GM19193 (cell line): Measurements from ENCODE around the gene DCAF11.

Experiments
- POLR2A ChIP-seq: IDR thresholded peaks from 4 replicates; pipeline ENCODE4 v1.6.1; 2011; ENCODE audit not compliant: insufficient read depth, insufficient read length; ENCODE audit errors: extremely low read depth

Gene DCAF11

DNA sequence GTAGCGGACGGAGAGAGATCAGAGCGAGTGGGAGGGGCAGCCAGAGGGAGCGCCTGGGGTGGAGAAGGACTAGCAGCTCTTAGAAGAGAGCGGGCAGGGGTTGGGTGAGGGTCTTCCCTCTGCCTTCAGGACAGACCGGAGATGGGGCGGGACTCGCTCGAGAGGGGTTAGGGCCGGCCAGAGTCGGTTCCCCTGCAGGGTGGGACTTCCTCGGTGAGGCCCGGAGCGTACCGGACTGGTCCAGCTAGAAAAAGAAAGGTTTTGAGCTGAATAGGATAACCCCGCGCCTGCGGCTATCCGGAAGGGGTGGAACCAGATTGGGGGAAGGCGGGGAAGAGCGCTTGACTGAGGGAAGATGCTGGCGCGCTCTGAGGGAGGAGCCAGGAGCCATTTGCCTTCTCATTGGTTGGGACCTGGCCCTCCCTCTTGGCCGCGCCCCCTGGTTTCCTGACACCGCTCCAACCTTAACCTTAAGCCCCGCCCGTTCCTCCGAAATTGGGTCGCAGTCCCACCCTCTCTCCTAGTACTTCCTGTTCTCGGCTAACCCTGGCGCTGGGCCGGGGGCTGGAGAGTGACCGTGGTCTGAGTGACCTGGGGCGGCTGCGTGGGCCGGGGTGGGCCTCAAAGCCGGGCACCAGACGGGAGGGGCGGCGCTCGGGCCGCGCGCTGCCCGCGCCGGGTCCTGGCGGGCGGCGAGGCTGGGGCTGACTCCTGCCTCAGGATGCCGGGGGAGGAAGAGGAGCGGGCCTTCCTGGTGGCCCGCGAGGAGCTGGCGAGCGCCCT, 32.6 kb downstream of the DCAF11 start, which contains the start of gene RNF31:
Gene RNF31 (plus strand): TSS at position 521 of the 783 bp plus-strand sequence. CDS start 201 bp downstream, at position 722.
- TF ChIP-seq POLR2A, result peak; percentile 70

DNA sequence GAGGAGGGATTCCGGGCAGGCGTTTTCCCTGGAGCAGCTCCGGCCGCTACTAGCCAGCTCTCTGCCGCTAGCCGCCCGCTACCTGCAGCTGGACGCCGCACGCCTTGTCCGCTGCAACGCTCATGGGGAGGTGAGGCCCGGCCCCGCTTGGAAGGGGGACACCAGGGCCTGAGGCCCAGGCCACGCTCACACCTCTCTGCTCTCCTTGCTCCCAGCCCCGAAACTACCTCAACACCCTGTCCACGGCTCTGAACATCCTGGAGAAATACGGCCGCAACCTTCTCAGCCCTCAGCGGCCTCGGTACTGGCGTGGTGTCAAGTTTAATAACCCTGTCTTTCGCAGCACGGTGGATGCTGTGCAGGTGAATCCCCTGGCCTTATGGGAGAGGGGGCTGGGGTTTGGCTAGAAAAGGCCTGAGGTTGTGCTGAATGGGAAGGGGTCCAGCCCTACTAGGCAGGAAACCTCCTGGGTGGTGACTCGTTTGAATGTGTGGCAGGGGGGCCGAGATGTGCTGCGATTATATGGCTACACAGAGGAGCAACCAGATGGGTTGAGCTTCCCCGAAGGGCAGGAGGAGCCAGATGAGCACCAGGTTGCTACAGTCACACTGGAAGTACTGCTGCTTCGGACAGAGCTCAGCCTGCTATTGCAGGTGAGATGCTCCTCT, 33.3 kb downstream of the DCAF11 start:
- no peak for TF ChIP-seq POLR2A

DNA sequence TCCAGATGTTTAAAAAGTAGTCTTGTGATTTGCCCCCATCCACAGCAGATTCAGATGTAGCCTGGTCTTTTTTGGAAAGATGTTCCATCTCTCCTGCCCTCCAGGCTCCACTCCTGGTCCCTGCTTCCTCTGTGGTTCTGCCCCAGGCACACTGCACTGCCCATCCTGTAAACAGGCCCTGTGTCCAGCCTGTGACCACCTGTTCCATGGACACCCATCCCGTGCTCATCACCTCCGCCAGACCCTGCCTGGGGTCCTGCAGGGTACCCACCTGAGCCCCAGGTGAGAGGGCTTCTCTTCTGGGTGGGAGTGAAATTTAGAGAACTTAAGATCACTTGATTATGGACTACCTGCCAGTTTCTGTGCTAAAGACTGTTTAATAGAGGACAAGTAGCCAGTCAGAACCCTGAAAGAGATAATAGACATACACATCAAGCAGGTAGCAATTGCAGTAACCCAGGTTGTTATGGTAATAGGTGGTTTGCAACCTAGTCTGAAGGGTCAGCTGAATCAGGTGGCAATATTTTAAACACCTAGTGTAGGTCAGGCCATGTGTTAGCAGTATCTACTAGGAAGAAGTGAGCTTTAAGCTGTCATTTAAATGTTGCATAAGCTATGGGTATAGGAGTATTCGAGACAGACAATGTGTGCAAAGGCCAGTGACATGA, 34.9 kb downstream of the DCAF11 start:
- no peak for TF ChIP-seq POLR2A

DNA sequence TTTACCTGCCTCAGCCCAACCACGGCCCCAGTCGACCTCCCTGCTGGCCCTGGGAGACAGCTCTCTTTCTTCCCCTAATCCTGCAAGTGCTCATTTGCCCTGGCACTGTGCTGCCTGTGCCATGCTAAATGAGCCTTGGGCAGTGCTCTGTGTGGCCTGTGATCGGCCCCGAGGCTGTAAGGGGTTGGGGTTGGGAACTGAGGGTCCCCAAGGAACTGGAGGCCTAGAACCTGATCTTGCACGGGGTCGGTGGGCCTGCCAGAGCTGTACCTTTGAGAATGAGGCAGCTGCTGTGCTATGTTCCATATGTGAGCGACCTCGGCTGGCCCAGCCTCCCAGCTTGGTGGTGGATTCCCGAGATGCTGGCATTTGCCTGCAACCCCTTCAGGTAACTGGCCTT, 35.5 kb downstream of the DCAF11 start:
- no peak for TF ChIP-seq POLR2A

DNA sequence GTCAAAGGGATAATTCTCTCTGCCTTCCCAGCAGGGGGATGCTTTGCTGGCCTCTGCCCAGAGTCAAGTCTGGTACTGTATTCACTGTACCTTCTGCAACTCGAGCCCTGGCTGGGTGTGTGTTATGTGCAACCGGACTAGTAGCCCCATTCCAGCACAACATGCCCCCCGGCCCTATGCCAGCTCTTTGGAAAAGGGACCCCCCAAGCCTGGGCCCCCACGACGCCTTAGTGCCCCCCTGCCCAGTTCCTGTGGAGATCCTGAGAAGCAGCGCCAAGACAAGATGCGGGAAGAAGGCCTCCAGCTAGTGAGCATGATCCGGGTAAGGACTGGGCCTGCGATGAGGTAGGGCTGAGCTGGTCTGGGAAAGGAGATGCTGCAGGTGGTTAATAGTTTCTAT, 36.0 kb downstream of the DCAF11 start:
- TF ChIP-seq POLR2A, result no peak

DNA sequence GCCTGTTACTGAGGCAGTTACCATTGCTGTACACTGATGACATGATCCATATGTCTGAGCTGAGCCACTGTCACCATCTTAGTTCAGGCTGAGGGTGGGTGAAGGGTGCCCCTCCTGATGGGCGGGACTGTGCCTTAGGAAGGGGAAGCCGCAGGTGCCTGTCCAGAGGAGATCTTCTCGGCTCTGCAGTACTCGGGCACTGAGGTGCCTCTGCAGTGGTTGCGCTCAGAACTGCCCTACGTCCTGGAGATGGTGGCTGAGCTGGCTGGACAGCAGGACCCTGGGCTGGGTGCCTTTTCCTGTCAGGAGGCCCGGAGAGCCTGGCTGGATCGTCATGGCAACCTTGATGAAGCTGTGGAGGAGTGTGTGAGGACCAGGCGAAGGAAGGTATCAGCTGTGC, 36.4 kb downstream of the DCAF11 start:
- TF ChIP-seq POLR2A, result no peak

DNA sequence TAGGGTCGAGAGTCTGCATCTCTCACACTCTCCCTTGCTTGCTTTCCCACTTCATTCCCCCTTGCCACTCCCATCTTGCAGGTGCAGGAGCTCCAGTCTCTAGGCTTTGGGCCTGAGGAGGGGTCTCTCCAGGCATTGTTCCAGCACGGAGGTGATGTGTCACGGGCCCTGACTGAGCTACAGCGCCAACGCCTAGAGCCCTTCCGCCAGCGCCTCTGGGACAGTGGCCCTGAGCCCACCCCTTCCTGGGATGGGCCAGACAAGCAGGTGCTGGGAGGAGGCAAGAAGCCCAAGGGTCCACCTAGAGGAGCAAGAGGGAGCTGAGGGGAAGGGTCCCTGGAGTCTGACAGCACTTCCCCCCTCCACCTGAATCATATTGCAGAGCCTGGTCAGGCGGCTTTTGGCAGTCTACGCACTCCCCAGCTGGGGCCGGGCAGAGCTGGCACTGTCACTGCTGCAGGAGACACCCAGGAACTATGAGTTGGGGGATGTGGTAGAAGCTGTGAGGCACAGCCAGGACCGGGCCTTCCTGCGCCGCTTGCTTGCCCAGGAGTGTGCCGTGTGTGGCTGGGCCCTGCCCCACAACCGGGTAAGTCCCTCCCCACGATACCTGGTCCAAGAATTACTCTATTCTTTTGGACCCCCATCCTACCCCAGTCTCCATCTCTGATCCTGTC, 37.0 kb downstream of the DCAF11 start:
- no peak for TF ChIP-seq POLR2A

DNA sequence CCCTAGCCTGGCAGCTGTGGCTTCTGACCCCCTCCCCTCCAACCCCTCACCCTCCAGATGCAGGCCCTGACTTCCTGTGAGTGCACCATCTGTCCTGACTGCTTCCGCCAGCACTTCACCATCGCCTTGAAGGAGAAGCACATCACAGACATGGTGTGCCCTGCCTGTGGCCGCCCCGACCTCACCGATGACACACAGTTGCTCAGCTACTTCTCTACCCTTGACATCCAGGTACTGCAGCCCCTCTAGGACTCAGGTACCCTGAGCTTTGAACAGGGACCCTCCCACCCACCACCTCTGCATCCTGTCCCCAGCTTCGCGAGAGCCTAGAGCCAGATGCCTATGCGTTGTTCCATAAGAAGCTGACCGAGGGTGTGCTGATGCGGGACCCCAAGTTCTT, 40.5 kb downstream of the DCAF11 start:
- no peak for TF ChIP-seq POLR2A

DNA sequence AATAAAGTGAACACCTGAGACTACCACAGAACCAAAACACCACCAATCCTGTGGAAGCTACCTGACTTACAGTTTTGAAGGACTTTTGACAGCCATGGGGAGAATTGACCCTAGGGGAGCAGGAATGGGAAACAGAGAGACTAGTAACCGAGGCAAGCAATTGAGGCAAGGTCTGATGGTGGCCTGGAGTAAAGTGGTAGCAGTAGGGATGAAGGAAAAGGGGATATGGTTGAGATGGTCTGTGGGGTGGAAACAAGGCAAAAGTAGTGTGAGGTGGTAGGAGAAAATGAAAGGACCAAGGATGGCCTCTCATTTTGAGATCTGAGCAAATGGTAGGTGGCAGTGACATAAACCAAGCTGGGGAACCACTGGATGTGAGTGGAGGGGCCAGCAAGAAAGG, 42.3 kb downstream of the DCAF11 start:
- no peak for TF ChIP-seq POLR2A

DNA sequence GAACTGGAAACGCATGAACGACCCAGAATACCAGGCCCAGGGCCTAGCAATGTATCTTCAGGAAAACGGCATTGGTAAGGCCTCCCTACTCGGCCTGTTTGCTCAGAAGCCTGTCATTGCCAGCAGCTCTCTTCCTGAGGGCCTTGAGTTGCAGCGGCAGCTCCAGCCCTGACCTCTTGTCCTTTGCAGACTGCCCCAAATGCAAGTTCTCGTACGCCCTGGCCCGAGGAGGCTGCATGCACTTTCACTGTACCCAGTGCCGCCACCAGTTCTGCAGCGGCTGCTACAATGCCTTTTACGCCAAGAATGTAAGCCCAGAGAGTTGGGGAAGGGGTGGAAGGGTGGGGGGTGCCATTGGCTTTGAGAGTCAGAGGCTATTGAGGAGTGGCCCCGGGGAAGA, 42.8 kb downstream of the DCAF11 start:
- TF ChIP-seq POLR2A, result no peak

DNA sequence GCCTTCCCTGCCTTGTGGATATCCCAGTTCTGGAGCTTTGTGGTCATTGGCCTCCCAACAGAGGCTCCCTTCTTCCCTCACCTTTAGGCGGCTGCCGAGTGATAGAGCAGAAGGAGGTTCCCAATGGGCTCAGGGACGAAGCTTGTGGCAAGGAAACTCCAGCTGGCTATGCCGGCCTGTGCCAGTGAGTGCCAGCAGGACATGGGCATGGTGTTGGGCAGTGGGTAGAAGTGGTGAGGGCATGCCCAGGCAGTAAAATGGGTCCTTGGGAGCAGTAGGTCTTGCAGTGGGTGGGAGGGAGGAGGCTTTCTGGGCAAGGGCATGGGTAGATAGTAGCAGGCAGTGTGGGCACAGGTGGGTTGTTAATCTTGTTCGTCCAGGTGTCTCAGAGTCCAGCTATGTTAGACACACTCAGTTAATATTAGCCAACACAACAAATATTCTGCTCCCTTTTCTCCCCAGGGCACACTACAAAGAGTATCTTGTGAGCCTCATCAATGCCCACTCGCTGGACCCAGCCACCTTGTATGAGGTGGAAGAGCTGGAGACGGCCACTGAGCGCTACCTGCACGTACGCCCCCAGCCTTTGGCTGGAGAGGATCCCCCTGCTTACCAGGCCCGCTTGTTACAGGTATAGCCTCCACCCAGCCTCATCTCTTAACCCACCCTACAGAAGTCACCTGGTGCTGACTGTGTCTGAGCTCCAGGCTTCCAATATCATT, 45.4 kb downstream of the DCAF11 start:
- no peak for TF ChIP-seq POLR2A

DNA sequence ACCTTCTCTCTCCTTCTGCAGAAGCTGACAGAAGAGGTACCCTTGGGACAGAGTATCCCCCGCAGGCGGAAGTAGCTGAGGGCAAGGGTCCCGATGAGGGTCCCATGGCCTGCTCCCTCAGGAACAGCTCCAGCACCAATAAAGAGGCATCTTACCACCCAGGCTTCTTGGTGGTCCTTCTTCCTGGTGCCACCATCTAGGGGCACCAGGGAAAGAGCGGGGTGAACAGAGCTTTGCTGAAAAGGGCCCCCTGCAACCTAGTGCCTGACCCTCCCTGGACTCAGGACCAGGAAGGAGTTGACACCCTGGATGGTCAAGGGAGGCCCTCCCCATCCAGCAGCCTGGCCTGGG, 45.9 kb downstream of the DCAF11 start:
- no peak for TF ChIP-seq POLR2A

DNA sequence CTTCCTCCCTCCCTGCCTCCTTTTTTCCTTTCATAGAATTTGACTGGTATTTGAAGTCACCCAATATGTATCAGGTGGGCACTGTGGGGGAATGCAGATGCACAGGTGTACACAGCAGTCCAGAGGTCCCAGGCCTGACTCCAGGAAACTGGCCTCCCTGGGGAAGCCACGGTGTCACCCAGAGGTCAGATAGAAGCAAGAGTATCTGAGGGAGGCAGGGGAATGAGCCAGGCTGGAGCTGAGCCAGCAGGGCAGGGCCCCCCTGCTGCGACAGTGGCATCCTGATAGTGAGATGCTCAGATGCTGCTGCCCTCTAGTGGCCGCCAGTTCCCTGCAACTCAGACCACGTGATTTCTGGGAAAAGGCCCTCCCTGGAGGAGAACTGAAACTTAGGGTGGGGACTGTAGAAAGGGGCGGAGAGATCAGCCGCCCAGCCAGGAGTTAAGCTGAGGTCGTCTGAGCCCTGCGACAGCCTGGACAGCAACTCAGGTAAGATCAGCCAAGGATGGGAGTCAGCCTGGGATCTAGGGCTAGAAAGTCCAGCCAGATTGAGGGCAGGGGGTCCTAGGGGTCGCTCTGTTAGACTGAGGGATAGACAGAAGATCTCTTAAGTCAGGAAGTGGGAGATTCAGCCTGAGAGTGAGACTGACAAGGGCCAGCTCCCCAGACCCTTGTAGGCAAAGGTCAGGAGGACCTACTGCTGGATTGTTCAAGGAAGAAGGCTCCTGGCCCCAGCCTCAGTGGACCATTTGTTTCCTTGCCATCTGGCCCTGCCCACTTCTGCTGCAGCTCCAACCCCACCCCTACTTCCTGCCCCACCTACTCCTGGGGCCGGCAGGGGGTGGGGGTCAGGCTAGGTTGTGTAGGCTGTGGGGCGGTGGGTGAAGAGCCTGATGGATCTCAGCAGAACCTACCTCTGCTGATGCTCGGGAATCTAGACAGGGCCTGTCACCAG, 46.5 kb downstream of the DCAF11 start, which contains the start of gene IRF9:
Gene IRF9 (plus strand): TSS at position 416 of the 955 bp plus-strand sequence. CDS start 880 bp downstream, outside the sequence.
- TF ChIP-seq POLR2A, result peak; percentile 98
